NB4 (cell line): Measurements from ENCODE around the gene NSFL1C.

Source experiments
- CTCF ChIP-seq: IDR thresholded peaks from one replicate; pipeline ENCODE4 v1.5.1; 2012; ENCODE audit warnings: low read depth, low read length
- MYC ChIP-seq: IDR thresholded peaks from 2 replicates; pipeline ENCODE4 v1.6.1; 2011; ENCODE audit warnings: low read depth, low read length
- POLR2A ChIP-seq: IDR thresholded peaks from 2 replicates; pipeline ENCODE4 v1.6.1; 2011; ENCODE audit warnings: mild to moderate bottlenecking; ENCODE audit not compliant: insufficient read length; ENCODE audit errors: extremely low read depth

- TF ChIP-seq CTCF, result no peak
- no peak for TF ChIP-seq POLR2A
- TF ChIP-seq MYC, result no peak
Observed at GRCh38 chr20:1430004-1430451, 36.6 kb downstream of the NSFL1C start.
